Adipose tissue (tissue), 3 donors: ENCODE measurements around the gene MIS18A. TPM values are rescaled to one million over a fixed set of nuclear protein-coding genes. Genes with fewer than 3 reads are reported as not detected.
"Not testable (repeated sequence)": the region's sequence is repeated elsewhere in the genome, so short reads cannot be mapped to it uniquely, and the experiment has no call there.

Experiments
- H3K27ac ChIP-seq: one replicate; pipeline ENCODE4 v1.5.1; 2013; ENCODE audit warnings: low read depth, low read length
- WGBS, 3 donors: extraction: QIAGEN DNeasy Blood & Tissue Kit; methylation state at CpG; one replicate each; pipeline ENCODE4 v1.1.7; 2013; 5-methylcytosine and 5-hydroxymethylcytosine counted together
- polyA plus RNA-seq, 3 donors: library from polyadenylated mRNA; stranded (reverse); fragments of 200-250 nt; gene quantifications; one replicate each; pipeline ENCODE4 v1.2.3, GENCODE V29; 2013
- donor health status: healthy with polysubstance abuse.
- donor health status: Bipolar disorder and iron deficiency.
- donor health status: healthy.

The MIS18A gene
- polyA plus RNA-seq, 3 donors, result 3.9 to 7.2 (median 4.2) TPM

DNA sequence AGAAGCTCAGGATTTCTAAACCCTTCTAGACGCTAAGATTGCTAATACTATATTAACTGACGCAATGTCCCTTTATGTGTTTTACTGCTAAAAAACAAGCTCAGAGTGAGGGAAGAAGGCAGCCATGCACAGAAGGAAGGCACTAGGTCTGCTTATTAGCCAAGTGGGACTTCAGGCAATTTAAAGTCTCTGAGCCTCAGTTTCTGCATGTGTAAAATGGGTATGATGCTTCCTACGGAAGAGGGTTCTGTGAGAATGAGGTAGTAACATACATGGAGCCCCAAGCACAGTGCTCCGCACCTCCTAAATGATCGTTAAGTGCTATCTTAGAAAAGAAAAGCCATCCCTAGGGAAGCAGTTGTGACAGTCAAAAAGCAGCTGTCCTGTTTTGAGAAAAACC, 16.9 kb downstream of the MIS18A start:
- WGBS, 3 donors, result 84 to 93% (median 85%) methylated on average over 5 of the region's 5 CpGs
- no peak overlapping the region for H3K27ac ChIP-seq

DNA sequence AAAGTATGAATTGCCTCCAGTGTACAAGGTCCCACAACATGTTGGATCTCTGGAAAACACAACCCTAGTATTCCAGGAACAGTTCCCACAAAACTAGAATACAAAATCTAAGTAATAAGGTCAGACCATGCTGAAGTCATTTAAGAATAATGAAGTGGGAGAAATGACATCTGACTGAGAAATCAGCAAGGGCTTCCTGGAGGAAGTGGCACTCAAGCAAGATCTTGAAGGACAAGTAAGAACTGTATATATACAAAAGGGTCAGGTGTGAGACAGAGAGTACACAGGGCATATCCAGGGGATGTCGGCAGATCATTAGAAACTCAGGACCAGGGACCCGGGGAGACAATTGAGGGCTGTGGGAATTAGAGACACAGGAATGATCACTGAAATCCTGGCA, 18.7 kb downstream of the MIS18A start:
- H3K27ac ChIP-seq, result no peak overlapping the region
- WGBS, 3 donors, result 84 to 95% (median 89%) methylated on average over 2 of the region's 2 CpGs

DNA sequence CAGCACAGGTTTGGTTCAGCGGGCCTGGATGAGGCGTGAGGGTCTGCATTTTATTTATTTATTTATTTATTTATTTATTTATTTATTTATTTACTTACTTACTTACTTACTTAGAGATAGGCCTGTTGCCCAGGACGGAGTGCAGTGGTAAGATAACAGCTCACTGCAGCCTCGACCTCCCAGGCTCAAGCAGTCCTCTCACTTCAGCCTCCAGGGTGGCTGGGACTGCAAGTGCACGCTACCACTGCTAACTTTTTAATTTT, 20.1 kb downstream of the MIS18A start:
- not testable (repeated sequence) for H3K27ac ChIP-seq
- 73 to 89% (median 80%) methylated on average over 5 of the region's 5 CpGs for WGBS, 3 donors

DNA sequence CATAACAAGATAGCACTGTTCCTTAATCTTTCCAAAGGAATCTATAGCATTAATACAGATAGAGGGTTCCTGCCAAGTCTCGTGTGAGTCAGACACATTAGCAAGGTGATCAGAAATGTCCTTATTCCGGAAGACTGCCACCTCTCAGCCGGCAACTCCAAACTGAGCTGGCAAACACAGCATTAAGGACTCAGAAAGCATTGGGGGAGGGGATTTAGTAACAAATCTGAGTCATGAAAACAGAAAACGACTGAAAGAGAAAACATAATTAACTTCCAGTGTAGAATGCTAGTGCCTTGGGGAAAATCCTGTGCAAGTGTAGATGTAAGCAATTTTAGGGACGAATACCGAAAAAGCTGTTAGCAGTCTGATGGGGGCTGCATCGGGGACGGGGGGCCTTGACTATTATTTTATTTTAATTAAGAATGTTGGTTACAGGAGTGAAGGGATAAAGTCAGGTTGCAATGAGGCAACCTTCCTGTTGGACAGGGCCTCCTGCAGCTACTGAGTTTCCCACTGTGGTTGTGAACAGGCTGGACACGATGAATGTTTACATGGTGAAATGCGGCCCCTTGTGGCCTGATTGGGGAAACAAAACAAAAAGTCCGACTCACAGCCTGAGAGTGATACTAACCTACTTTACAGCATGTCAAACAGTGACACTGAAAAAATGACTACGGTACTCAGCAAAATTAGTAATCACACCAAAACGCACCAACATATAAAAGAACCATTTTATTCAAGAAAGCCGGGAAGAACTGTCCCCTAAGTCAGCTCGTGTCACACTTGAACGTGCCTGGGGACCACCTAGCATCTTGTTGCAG, 20.7 kb downstream of the MIS18A start:
- WGBS, 3 donors, result 36 to 51% (median 44%) methylated on average over 16 of the region's 16 CpGs
- H3K27ac ChIP-seq, result no peak overlapping the region

DNA sequence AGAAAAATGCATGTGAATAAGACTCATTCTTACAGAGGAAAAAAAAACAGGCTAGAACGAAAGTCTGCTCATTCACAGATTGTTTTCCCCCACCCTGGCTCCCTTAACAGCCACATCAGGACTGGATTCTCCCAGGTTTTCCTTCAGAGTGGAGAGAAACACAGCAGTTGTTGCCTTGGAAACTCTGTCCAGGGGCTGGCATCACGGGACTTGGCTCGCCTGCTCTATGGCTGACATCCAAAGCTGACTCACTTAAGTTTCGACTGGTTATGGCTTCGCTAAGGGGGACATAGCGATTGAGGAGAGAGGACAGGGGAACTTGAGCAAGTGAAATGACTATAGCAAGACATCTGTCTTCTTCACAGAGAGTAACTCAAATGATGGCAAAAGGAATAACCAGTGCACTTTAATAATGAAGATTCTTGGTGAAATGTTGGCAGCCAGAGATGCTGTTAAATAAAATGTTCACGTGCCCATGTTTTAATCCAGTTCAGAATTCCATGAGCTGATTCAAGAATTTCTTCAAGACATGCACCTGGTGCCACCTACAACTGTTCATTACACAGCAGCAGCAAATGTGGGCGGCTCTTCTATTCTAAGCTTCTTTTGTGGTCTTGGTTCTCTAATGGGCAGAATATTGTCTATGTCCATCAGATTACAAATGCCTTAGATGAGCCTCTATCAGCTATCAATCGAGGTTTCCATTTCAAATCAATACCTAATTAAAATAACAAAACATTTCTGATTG, 21.8 kb downstream of the MIS18A start:
- 28 to 48% (median 36%) methylated on average over 9 of the region's 9 CpGs for WGBS, 3 donors
- no peak overlapping the region for H3K27ac ChIP-seq

DNA sequence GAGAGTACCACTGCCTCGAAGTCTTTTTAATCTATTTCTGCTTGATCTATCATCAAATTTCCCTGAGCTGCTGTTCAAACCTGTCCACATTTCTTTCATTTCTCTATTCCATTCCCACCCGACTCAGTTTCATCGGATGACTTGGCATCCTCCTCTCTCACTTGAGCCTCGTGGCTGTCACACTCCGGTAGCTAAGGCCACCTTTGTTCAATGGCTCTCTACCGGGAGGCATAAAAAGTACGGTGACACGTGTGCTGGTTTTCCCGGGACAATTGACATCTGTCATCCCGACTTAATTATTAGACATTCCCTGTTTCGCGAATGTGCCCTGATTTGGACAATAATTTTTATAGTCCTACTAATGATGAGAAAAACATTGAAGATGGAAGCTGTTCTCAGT, 22.6 kb downstream of the MIS18A start:
- no peak overlapping the region for H3K27ac ChIP-seq
- WGBS, 3 donors, result 47 to 75% (median 74%) methylated on average over 12 of the region's 12 CpGs

DNA sequence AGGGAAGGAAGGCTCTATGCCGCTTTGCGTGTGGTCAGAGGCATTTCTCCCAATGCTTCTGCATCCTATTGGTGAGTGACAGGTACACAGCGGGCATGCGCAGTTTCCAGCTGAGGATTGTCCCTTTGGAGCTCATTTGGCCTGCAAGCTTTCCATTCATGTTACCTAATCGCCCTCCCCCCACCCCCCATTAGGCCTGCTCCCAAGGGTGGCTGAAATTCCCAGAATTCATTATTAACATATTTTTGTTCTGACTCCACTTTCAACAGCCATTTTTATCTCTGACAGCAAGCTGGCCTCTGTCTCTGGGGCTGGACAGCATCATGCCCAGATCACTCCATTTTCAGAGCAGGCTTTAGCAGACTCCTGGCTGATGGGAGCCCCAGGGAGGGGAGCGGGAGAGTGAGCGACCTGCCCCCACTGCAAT, 25.6 kb downstream of the MIS18A start:
- no peak overlapping the region for H3K27ac ChIP-seq
- 56 to 59% (median 56%) methylated on average over 7 of the region's 7 CpGs for WGBS, 3 donors

DNA sequence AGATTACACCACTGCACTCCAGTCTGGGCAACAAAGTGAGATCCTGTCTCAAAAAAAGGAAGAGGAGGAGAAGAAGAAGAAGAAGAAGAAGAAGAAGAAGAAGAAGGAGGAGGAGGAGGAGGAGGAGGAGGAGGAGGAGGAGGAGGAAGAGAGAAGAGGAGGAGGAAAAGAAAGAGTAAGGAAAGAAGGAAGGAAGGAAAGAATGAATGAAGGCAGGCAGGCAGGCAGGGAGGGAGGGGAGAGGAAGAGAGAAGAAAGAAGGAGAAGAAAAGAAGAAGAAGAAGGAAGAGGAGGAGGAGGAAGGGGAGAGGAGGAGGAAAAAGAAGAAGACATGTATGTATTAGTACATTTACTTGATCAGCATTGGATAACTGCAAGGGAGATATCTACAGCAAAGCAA, 26.7 kb downstream of the MIS18A start:
- H3K27ac ChIP-seq, result no peak overlapping the region

DNA sequence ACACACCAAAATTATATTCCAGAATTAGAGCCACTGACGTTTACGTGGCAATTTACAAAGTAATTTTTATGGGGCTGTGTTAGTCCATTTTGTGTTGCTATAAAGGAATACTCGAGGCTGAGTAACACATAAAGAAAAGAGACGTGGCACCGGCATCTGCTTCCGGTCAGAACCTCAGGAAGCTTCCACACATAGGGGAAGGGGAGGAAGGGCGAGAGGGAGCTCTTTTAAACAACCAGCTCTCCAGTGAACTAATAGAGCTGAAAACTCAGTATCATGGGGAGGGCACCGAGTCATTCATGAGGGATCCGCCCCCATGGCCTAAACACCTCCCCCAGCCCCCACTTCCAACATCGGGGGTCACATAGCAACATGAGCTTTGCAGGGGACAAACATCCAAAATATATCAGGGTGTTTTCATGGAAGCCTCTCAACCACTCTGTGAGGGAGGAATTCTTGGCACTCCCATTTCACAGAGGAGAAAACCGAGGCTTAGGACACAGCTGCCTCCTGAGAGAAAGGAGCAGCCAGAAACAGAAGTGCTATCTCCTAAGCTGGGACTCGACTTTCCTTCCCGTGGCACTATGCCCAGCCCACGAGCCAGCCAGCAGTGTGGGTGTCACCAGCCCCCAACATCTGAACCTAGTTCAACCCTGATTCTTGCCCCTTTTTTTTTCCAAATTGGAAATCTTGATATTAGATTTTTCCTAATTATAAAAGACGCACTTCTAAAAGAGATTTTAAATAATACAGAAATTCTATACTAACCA, 29.2 kb downstream of the MIS18A start:
- whole genome bisulfite sequencing, 3 donors, result 74 to 82% (median 75%) methylated on average over 15 of the region's 15 CpGs

DNA sequence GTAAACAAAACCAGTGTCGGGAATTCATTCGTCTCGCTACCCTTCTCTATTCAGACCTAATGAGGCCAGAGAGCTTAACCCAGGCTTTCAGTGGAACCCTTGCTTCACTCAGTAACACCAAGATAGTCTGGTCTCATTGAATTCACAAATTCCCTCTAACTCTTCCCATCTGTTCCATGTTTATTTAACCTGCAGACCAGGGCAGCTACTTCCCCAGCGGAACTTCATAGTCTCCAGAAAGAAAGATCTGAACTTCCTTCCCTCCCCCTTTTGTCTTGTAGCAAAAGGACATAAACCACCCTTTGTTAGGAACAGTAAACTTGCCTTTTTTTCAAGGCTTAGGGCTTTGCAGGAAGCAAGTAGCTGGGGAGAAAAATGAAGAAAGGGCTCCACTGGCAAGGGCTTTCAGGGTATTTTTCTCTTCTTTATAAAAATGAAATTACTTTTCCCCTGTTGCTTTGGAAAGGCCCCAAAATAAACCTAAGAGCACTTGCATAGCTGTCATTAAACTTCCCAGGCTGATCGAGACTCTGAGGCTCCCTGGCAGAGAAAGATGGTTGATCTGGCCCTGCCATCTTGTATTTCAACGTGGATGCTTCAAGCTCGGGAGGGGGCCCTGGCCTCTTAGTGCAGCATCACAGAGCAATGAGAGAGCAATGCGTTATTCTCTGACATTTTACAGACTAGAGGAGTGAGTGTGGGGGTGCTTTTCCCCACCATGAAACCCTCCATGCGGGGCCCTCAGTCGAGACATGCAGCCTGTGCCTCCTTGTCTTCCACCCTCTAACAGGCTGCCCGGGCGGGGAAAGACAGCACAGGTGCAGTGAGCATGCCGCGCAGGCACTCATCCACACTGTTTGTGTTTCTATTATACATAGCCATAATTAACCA, 30.0 kb downstream of the MIS18A start:
- no peak overlapping the region for H3K27ac ChIP-seq
- WGBS, 3 donors, result 70 to 82% (median 82%) methylated on average over 14 of the region's 14 CpGs

More for the DNA sequence above, 29.2 kb downstream of the MIS18A start:
- H3K27ac ChIP-seq, result no peak overlapping the region

DNA sequence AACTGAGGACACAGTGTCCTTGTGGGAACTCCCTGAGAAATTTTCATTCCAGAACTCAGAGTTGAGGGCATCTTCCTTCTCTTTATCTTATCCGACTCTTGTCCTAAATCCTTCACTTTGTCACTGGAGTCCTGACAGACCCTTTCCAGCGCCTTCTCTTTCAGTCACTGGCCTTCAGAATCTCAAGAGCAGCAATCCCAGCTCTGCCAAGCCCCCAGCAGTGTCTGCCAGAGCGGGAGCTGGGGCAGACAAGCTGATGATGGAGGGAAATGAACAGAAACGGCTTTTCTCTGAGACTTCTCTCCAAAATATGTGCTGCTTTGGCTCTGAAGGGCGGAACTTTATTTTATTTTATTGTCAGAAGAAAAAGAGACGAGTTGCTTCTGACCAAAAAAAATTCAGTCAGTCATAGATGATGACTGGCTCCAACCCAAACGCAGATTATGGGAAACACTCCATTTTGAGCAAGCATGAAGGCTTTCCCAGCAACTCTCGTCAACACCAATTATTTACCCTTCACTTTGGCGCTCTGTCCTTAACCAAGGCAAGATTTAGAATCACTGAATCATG, 32.2 kb downstream of the MIS18A start:
- no peak overlapping the region for H3K27ac ChIP-seq
- WGBS, 3 donors, result 71 to 78% (median 77%) methylated on average over 9 of the region's 9 CpGs

DNA sequence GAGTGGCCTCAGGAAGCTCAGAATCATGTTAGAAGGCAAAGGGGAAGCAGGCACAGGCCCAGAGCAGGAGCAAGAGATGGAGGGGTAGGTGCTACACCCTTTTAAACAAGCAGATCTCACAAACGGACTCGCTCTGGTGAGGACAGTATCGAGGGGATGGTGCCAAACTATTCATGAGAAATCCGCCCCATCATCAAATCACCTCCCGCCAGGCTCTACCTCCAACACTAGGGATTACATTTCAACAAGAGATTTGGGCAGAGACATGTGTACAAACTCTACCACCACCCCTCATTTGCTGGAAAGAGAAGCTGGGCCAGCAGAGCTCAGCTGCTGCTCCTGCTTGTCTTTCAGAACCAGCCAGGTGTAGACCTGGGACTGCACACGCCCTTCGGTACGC, 32.9 kb downstream of the MIS18A start:
- 90 to 95% (median 93%) methylated on average over 8 of the region's 8 CpGs for WGBS, 3 donors
- H3K27ac ChIP-seq, result no peak overlapping the region

DNA sequence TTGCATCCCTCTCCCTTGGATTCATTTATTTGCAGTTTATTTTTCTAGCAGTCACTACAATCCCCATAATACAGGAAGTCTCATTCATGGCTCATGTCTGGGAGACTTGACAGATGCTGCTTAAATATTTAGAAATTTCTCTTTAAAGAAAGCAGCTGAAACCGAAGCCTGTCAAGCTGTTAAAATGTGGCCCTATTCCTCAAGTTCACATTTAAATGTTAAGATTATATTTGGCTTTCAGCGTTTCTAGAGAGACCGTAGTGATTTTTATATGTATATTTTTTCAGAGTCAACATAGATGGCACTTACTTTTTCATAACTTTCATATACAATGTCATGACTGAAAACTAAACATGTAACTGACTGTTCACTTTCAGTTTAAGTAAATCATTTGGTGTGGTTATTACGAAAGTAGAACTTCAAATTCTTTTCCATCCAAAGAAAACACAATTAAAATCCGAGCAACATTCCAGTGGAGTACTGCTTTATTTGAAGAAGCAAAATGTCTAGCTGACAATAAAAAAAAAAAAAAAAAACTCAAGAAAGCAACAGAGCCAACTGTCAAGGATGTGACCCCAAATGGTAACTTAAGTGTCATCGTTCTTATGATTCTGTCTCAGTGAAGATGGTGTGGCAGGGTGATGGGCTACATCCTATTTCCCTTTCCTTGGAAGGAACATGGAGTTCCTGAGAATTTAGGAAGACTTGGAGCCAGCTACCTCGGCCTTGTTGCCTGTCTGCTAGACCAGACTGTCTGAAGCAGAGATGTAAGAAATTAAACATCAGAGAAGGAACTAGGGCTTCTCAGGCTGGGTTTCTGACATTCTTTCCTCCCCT, 37.8 kb downstream of the MIS18A start:
- no peak overlapping the region for H3K27ac ChIP-seq
- 42 to 75% (median 70%) methylated on average over 7 of the region's 7 CpGs for WGBS, 3 donors

DNA sequence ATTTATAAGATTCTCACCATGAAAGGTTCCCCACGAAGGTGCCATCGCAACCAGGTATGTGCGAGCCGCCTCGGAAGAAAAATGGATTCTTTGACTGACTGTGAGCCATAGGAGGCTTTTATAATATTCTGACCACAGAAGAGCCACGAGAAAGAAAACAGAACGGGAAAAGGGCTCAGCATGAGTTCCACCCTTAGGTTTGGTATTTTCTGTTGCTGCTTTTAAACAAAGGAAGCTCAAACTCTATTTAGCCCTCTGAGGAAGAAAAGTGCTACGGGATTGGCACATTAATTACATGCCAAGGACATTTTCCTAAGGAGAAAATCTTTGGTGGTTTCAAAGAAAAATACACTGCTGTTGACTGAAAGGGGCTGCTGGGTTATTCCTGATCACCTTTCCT, 39.3 kb downstream of the MIS18A start:
- 59 to 73% (median 65%) methylated on average over 8 of the region's 8 CpGs for WGBS, 3 donors

DNA sequence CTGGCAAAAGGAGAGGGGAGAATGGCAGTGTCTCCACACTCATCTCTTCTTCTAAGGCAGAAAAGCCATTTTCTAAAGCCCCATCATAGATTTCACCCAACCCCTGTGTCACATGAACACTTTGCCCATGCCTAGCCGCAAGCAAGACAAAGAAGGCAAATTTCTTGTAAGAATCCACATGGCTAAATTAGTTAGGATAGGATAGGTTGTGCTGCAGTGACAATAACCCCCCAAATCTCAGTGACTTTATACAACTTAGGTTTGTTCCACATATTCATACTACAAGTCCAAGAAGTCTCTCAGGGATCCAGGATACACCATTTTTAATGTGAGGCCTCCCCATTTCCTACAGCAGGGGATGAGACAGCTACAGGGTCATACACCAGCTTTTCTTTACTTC, 40.8 kb downstream of the MIS18A start:
- H3K27ac ChIP-seq, result no peak overlapping the region
- 98 to 100% (median 100%) methylated on average over 1 of the region's 1 CpG for WGBS, 3 donors

More for the DNA sequence above, 39.3 kb downstream of the MIS18A start:
- H3K27ac ChIP-seq, result no peak overlapping the region

DNA sequence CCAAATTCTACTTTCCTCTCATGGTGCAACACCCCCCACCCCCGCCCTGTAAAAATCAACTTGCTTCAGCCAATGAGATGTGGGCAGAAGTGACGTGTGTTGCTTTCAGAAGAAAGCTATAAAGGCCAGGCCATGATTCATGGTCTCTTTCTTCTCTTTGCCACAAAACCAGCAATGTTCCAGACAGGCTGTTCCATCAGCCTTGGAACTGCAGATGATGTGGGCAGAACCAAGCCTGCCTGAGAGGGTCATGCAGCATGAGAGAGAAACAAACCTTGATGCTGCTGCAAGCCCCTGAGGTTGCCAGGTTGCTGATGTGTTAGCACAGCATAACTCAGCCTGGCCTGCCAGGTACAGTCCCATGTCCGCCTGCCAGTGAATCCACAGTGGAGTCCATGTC, 41.8 kb downstream of the MIS18A start:
- 73 to 89% (median 88%) methylated on average over 3 of the region's 3 CpGs for WGBS, 3 donors
- H3K27ac ChIP-seq, result no peak overlapping the region

DNA sequence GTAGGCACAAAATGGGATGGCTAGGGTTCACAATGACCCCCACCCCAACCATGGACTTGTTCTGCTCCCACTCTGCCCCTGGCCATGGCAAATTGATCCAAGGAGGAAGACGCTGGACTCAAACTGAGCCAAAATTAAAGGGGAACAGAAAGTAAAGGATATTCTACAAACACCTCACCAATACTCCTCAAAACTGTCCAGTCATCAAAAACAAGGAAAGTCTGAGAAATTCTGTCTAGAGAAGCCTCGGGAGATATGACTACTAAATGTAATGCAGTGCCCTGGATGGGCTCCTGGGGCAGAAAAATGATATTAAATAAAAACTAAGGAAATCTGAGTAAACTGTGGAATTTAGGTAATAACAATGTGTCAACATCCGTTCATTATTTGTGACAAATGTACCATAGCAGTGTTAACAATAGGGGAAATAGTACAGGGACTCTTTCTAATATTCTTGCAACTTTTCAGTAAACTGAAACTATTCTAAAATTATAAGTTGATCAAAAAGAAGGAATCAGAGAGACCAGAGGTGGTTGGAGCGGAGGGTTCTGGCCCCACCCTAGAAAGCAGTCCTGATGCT, 45.0 kb downstream of the MIS18A start:
- H3K27ac ChIP-seq, result no peak overlapping the region
- WGBS, 3 donors, result 84 to 85% (median 84%) methylated on average over 4 of the region's 4 CpGs
